ENCODE results near the gene REL.

REL gene

GRCh38 chr2:60964651-60965498 is 83.5 kb downstream of the REL start:
- H3K27me3 ChIP-seq (ENCODE audit: insufficient read depth, low read length) = no peaks in the 10 kb centered on the region

GRCh38 chr2:60965499-60965785 is 84.1 kb downstream of the REL start:
- no peak overlapping the region for H3K9ac ChIP-seq (ENCODE audit: low read depth, low read length)
- no peaks in the 10 kb centered on the region for H3K9me3 ChIP-seq (ENCODE audit: insufficient read depth, low read depth, low read length)
- H3K4me3 ChIP-seq (ENCODE audit: low read length) = no peak overlapping the region
- no peaks in the 10 kb centered on the region for H3K36me3 ChIP-seq (ENCODE audit: insufficient read depth, low read length)
- no peak overlapping the region for H3K27ac ChIP-seq (ENCODE audit: low read depth, low read length)
- peaks cover 4% of the 10 kb centered on the region; the same call in 1 of the 2 replicates for H3K4me1 ChIP-seq (ENCODE audit: insufficient read depth, low read length)
- no peaks in the 10 kb centered on the region for H3K27me3 ChIP-seq (ENCODE audit: insufficient read depth, low read length)

More at GRCh38 chr2:60964651-60965498, 83.5 kb downstream of the REL start:
- H3K36me3 ChIP-seq (ENCODE audit: insufficient read depth, low read length) = no peaks in the 10 kb centered on the region
- H3K9me3 ChIP-seq (ENCODE audit: insufficient read depth, low read depth, low read length) = no peaks in the 10 kb centered on the region
- no peak overlapping the region for H3K9ac ChIP-seq (ENCODE audit: low read depth, low read length)
- no peak overlapping the region for H3K27ac ChIP-seq (ENCODE audit: low read depth, low read length)
- no peak overlapping the region for H3K4me3 ChIP-seq (ENCODE audit: low read length)
- WGBS = 93% methylated on average over 5 of the region's 7 CpGs
- peaks cover 4% of the 10 kb centered on the region; the same call in 1 of the 2 replicates for H3K4me1 ChIP-seq (ENCODE audit: insufficient read depth, low read length)

GRCh38 chr2:60966507-60967405 is 85.4 kb downstream of the REL start:
- Histone ChIP-seq H3K27ac (ENCODE audit: low read depth, low read length) (no peak overlapping the region), H3K4me1 (ENCODE audit: insufficient read depth, low read length) (peaks cover 4% of the 10 kb centered on the region; the same call in 1 of the 2 replicates), H3K27me3 (ENCODE audit: insufficient read depth, low read length) (no peaks in the 10 kb centered on the region), H3K36me3 (ENCODE audit: insufficient read depth, low read length) (no peaks in the 10 kb centered on the region), H3K4me3 (ENCODE audit: low read length) (no peak overlapping the region), H3K9me3 (ENCODE audit: insufficient read depth, low read depth, low read length) (no peaks in the 10 kb centered on the region), H3K9ac (ENCODE audit: low read depth, low read length) (no peak overlapping the region)
- WGBS = no CpG with 5 or more reads among the region's 1 CpG

- H3K9me3 ChIP-seq (ENCODE audit: insufficient read depth, low read depth, low read length) = no peaks in the 10 kb centered on the region
- H3K27ac ChIP-seq (ENCODE audit: low read depth, low read length) = no peak overlapping the region
- no peaks in the 10 kb centered on the region for H3K36me3 ChIP-seq (ENCODE audit: insufficient read depth, low read length)
- WGBS = 94% methylated on average over 32 of the region's 32 CpGs
- H3K4me1 ChIP-seq (ENCODE audit: insufficient read depth, low read length) = no peaks in the 10 kb centered on the region
- H3K4me3 ChIP-seq (ENCODE audit: low read length) = no peak overlapping the region
- no peak overlapping the region for H3K9ac ChIP-seq (ENCODE audit: low read depth, low read length)
- no peaks in the 10 kb centered on the region for H3K27me3 ChIP-seq (ENCODE audit: insufficient read depth, low read length)
These were observed 91.7 kb downstream of the REL start for GRCh38 chr2:60972889-60973656.

- no peaks in the 10 kb centered on the region for H3K9me3 ChIP-seq (ENCODE audit: insufficient read depth, low read depth, low read length)
- no peak overlapping the region for H3K27ac ChIP-seq (ENCODE audit: low read depth, low read length)
- no peaks in the 10 kb centered on the region for H3K36me3 ChIP-seq (ENCODE audit: insufficient read depth, low read length)
- no peak overlapping the region for H3K9ac ChIP-seq (ENCODE audit: low read depth, low read length)
- no peaks in the 10 kb centered on the region for H3K4me1 ChIP-seq (ENCODE audit: insufficient read depth, low read length)
- H3K4me3 ChIP-seq (ENCODE audit: low read length) = no peak overlapping the region
- 87% methylated on average over 5 of the region's 5 CpGs for WGBS
- no peaks in the 10 kb centered on the region for H3K27me3 ChIP-seq (ENCODE audit: insufficient read depth, low read length)
These were observed 92.3 kb downstream of the REL start for GRCh38 chr2:60973705-60974104.

GRCh38 chr2:60974652-60975051 is 93.3 kb downstream of the REL start:
- no peaks in the 10 kb centered on the region for H3K36me3 ChIP-seq (ENCODE audit: insufficient read depth, low read length)
- H3K4me3 ChIP-seq (ENCODE audit: low read length) = no peak overlapping the region
- H3K27ac ChIP-seq (ENCODE audit: low read depth, low read length) = no peak overlapping the region
- no peak overlapping the region for H3K9ac ChIP-seq (ENCODE audit: low read depth, low read length)
- H3K9me3 ChIP-seq (ENCODE audit: insufficient read depth, low read depth, low read length) = no peaks in the 10 kb centered on the region
- H3K27me3 ChIP-seq (ENCODE audit: insufficient read depth, low read length) = no peaks in the 10 kb centered on the region
- WGBS = 95% methylated on average over 16 of the region's 16 CpGs
- H3K4me1 ChIP-seq (ENCODE audit: insufficient read depth, low read length) = no peaks in the 10 kb centered on the region
